ENCODE results near the gene HDLBP. TPM values are rescaled to one million over a fixed set of nuclear protein-coding genes. Genes with fewer than 3 reads are reported as not detected.

Gene HDLBP
- total RNA-seq, 1 experiment from 2014 or later: 350 TPM

DNA sequence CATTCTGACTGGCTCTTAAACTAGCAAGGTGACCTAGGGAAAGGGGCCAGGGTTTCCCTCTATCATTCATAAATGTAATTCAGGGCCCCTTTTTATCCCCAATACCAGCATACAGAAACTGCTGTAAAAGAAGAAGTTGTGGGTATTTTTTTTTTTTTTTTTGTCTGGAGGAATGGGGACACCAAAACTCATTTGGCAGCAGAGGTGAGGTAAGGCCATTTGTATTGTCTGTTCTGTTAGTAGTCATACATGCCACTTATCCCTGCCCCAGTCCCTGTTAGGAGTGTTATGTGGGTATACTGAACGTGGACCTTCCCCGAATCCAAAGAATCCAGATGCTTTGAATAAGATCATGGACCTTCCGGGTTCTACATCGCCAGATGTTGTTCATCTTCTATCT is 1.9 kb upstream of the HDLBP start:
- no peak for DNase-seq
- Mint-ChIP-seq H3K9me3 (ENCODE audit: unreplicated experiment) (no peaks in the 10 kb centered on the region), H3K4me3 (ENCODE audit: unreplicated experiment) (peak overlapping the region; percentile 100), H3K4me1 (ENCODE audit: low read depth, unreplicated experiment) (peaks cover 17% of the 10 kb centered on the region), H3K27ac (ENCODE audit: unreplicated experiment) (peak overlapping the region; percentile 100), H3K36me3 (ENCODE audit: insufficient read depth, unreplicated experiment) (peaks cover 58% of the 10 kb centered on the region), H3K27me3 (ENCODE audit: insufficient read depth, unreplicated experiment) (no peaks in the 10 kb centered on the region)
- H3K9me3 ChIP-seq: no peaks in the 10 kb centered on the region
- POLR2A ChIA-PET: no interaction called here
- CTCF ChIA-PET: no interaction called here
- BruUV-seq (replicated peaks): TSS peak; percentile 26
- no peaks in the 10 kb centered on the region for H3K27me3 ChIP-seq (replicated peaks; ENCODE audit: control insufficient read depth, insufficient read depth, low read length)
- no peaks in the 10 kb centered on the region for H3K36me3 ChIP-seq (ENCODE audit: control insufficient read depth, insufficient read depth, low read length)
- H3K4me3 ChIP-seq (ENCODE audit: low read depth, low read length): peak overlapping the region; percentile 92
- H3K4me1 ChIP-seq: 0 out of 2 replicates have a peak, but pooled peaks cover 12% of the 10 kb centered on the region
- intact Hi-C loops (cut with micrococcal nuclease; ENCODE audit: unreplicated experiment): no loop called here
- TF ChIP-seq, protein P1, sequence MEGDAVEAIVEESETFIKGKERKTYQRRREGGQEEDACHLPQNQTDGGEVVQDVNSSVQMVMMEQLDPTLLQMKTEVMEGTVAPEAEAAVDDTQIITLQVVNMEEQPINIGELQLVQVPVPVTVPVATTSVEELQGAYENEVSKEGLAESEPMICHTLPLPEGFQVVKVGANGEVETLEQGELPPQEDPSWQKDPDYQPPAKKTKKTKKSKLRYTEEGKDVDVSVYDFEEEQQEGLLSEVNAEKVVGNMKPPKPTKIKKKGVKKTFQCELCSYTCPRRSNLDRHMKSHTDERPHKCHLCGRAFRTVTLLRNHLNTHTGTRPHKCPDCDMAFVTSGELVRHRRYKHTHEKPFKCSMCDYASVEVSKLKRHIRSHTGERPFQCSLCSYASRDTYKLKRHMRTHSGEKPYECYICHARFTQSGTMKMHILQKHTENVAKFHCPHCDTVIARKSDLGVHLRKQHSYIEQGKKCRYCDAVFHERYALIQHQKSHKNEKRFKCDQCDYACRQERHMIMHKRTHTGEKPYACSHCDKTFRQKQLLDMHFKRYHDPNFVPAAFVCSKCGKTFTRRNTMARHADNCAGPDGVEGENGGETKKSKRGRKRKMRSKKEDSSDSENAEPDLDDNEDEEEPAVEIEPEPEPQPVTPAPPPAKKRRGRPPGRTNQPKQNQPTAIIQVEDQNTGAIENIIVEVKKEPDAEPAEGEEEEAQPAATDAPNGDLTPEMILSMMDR (IDR thresholded peaks at IDR 0.05; ENCODE audit: insufficient read depth in 1 of 2, low read depth in 1 of 2, low read length in 1 of 2, severe bottlenecking in 1 of 2, unreplicated experiment in 1 of 2): no peak

DNA sequence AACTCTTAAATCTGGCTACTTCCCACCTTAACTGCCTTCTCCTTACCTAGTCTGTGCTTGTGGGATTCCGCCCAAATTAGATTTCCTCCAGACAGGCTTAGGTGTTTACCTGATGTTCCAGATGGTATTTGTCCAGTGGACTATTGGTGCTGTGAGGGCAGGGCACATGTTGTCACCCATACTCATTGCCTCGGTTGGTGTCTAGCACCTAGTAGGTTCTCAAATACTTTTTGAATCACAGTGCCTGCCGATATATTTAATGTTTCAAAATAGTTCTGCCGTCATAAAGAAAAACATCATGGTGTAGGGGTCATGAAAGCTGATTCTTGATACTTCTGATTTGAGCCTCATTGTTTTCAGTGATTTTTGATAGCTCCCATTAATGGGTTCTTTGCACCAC is 1.4 kb upstream of the HDLBP start:
- peak overlapping the region; percentile 100 for H3K27ac Mint-ChIP-seq (ENCODE audit: unreplicated experiment)
- BruUV-seq (replicated peaks): no TSS peak
- H3K36me3 ChIP-seq (ENCODE audit: control insufficient read depth, insufficient read depth, low read length): no peaks in the 10 kb centered on the region

DNA sequence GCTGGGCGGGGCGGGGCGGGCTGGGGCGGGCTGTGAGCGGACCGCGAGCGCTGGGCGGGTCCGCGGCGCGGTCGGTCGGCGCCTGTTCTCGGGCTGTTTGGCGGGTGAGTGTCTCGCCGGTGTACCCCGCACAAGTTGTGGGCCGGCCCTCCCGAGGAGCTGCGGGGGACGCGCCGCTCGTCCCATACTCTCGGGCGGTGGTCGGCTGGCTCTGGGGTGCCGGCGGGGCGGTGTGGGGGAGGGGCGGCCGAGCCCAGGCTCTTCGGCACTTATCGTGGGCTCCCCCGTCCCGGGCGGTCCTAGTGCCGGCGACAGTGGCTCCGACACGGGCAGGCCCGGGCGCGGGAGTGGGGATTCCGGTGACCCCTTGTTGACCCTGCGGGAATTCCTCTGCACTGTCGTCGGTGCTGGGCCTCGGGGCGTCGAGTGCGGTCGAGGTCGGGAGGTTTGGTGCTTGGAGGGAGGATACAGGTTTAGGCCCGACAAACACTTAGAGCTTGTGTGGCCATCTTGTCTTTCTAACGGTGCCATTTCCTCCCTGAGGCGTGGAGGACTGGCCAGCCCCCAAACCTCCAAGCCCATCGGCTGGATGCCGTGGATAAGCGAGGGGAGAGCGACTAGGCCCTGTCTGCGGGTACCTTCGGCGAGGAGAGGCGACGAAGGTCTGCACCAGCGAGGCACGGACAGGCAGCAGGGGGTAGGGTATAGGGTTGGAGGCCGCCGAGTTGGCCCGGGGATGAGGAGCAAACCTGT is 583 bp upstream of the HDLBP start, which contains the start of gene SEPTIN2:
SEPTIN2 (plus strand) TSS at position 47 of the 753 bp plus-strand sequence. CDS start 8,308 bp downstream, outside the sequence.
- intact Hi-C loops (cut with micrococcal nuclease; ENCODE audit: unreplicated experiment): loop anchor here (1.0 to 2.0 kb wide), 2 partner anchors 40 to 43 kb away; partner anchors contain the start of gene FARP2
- peak within 1 kb of the TSS; percentile 100 for H3K27ac Mint-ChIP-seq (ENCODE audit: unreplicated experiment)
- H3K4me1 ChIP-seq: peaks cover 18% of the 10 kb centered on the region; the same call in 1 of the 2 replicates
- H3K9me3 ChIP-seq: no peaks in the 10 kb centered on the region
- H3K9me3 Mint-ChIP-seq (ENCODE audit: unreplicated experiment): no peaks in the 10 kb centered on the region
- H3K36me3 ChIP-seq (ENCODE audit: control insufficient read depth, insufficient read depth, low read length): no peaks in the 10 kb centered on the region
- H3K27me3 ChIP-seq (replicated peaks; ENCODE audit: control insufficient read depth, insufficient read depth, low read length): no peaks in the 10 kb centered on the region
- peak within 1 kb of the TSS; percentile 100 for H3K4me3 Mint-ChIP-seq (ENCODE audit: unreplicated experiment)
- peak in 1 of 2 experiments; percentile 46 for DNase-seq
- ChIA-PET POLR2A (interaction anchor here (1.5 kb wide), 1 partner anchor 35 kb away, joined by 7 read pairs; no protein-coding TSS in a partner anchor), CTCF (no interaction called here)
- peaks cover 51% of the 10 kb centered on the region for H3K36me3 Mint-ChIP-seq (ENCODE audit: insufficient read depth, unreplicated experiment)
- H3K27me3 Mint-ChIP-seq (ENCODE audit: insufficient read depth, unreplicated experiment): no peaks in the 10 kb centered on the region
- BruUV-seq (replicated peaks): no TSS peak
- H3K4me1 Mint-ChIP-seq (ENCODE audit: low read depth, unreplicated experiment): peaks cover 16% of the 10 kb centered on the region
- TF ChIP-seq, protein P1 (IDR thresholded peaks at IDR 0.05; ENCODE audit: insufficient read depth in 1 of 2, low read depth in 1 of 2, low read length in 1 of 2, severe bottlenecking in 1 of 2, unreplicated experiment in 1 of 2): no peak
- H3K4me3 ChIP-seq (ENCODE audit: low read depth, low read length): peak within 1 kb of the TSS; percentile 92

More for the DNA sequence above, 1.4 kb upstream of the HDLBP start:
- TF ChIP-seq, protein P1 (IDR thresholded peaks at IDR 0.05; ENCODE audit: insufficient read depth in 1 of 2, low read depth in 1 of 2, low read length in 1 of 2, severe bottlenecking in 1 of 2, unreplicated experiment in 1 of 2): no peak
- intact Hi-C loops (cut with micrococcal nuclease; ENCODE audit: unreplicated experiment): no loop called here
- Mint-ChIP-seq H3K4me3 (ENCODE audit: unreplicated experiment) (peak overlapping the region; percentile 100), H3K27me3 (ENCODE audit: insufficient read depth, unreplicated experiment) (no peaks in the 10 kb centered on the region), H3K36me3 (ENCODE audit: insufficient read depth, unreplicated experiment) (peaks cover 55% of the 10 kb centered on the region), H3K4me1 (ENCODE audit: low read depth, unreplicated experiment) (peaks cover 16% of the 10 kb centered on the region), H3K9me3 (ENCODE audit: unreplicated experiment) (no peaks in the 10 kb centered on the region)
- Histone ChIP-seq H3K4me1 (peaks cover 14% of the 10 kb centered on the region; the same call in 1 of the 2 replicates), H3K4me3 (ENCODE audit: low read depth, low read length) (peak overlapping the region; percentile 92), H3K27me3 (replicated peaks; ENCODE audit: control insufficient read depth, insufficient read depth, low read length) (no peaks in the 10 kb centered on the region), H3K9me3 (no peaks in the 10 kb centered on the region)
- CTCF ChIA-PET: no interaction called here
- no peak for DNase-seq
- POLR2A ChIA-PET: no interaction called here

Data from Caco-2 (cell line).